Posterior vena cava (tissue), 2 donors: ENCODE measurements around the gene EZR. TPM values are rescaled to one million over a fixed set of nuclear protein-coding genes. Genes with fewer than 3 reads are reported as not detected.
"Not testable (repeated sequence)": the region's sequence is repeated elsewhere in the genome, so short reads cannot be mapped to it uniquely, and the experiment has no call there.

Experiments
- DNase-seq: peaks from one replicate; pipeline ENCODE4 v3.0.0-alpha.2; 2020; ENCODE audit warnings: low spot score
- intact Hi-C, 2 donors: fragments of 100-400 bp; cut with DNase I; formaldehyde crosslinking; loops; one replicate each; pipeline versions ENCODE4 v1.14.1 to v1.14.2; 2022 to 2023
- total RNA-seq, 2 donors: library from RNA; stranded (reverse); fragmentation: NEBNext Ultra II Directional; extraction: Animal tissue kit (Norgen Biotek cat#: 25700); gene quantifications; one replicate each; pipeline ENCODE4 v1.2.1, GENCODE V29; 2021
- donor health status: DM: yes; HTN: yes; CAD: no.
- donor health status: DM: yes; HTN: yes; CAD: no.

EZR gene
- total RNA-seq, 2 donors from 2014 or later: 65.1 to 71.7 TPM

- DNase-seq: no peak
- intact Hi-C loops: no loop called here
Observed at GRCh38 chr6:158847012-158847529, 27.9 kb upstream of the EZR start.

GRCh38 chr6:158843751-158844683 lies 24.8 kb upstream of the EZR start:
- intact Hi-C loops: no loop called here
- DNase-seq: no peak

GRCh38 chr6:158841358-158841757 lies 22.2 kb upstream of the EZR start:
- intact Hi-C loops: no loop called here
- no peak for DNase-seq

- DNase-seq: no peak
- intact Hi-C loops: no loop called here
Observed at GRCh38 chr6:158840465-158840864, 21.3 kb upstream of the EZR start.

- DNase-seq: no peak
Observed at GRCh38 chr6:158839796-158840195, 20.6 kb upstream of the EZR start.

GRCh38 chr6:158838790-158839189 lies 19.6 kb upstream of the EZR start:
- intact Hi-C loops, DNase-seq: not testable (repeated sequence)

More at GRCh38 chr6:158839796-158840195, 20.6 kb upstream of the EZR start:
- intact Hi-C loops: no loop called here

GRCh38 chr6:158837684-158838625 lies 18.8 kb upstream of the EZR start:
- intact Hi-C loops: no loop called here
- DNase-seq: no peak

- intact Hi-C loops: no loop called here
- no peak for DNase-seq
Observed at GRCh38 chr6:158836625-158837311, 17.6 kb upstream of the EZR start.

- DNase-seq: no peak
- intact Hi-C loops: no loop called here
Observed at GRCh38 chr6:158835616-158836221, 16.6 kb upstream of the EZR start.

- intact Hi-C loops: no loop called here
- DNase-seq: no peak
Observed at GRCh38 chr6:158834675-158835385, 15.7 kb upstream of the EZR start.

GRCh38 chr6:158832807-158833206 lies 13.6 kb upstream of the EZR start:
- intact Hi-C loops, DNase-seq: not testable (repeated sequence)

GRCh38 chr6:158832026-158832425 lies 12.9 kb upstream of the EZR start:
- intact Hi-C loops: no loop called here
- no peak for DNase-seq

GRCh38 chr6:158831571-158831970 lies 12.4 kb upstream of the EZR start:
- DNase-seq: no peak
- intact Hi-C loops: no loop called here

GRCh38 chr6:158830736-158831135 lies 11.6 kb upstream of the EZR start:
- intact Hi-C loops: loop anchor here in 1 of 2 donors (1.0 kb wide), 1 partner anchor 29 kb away; no protein-coding TSS in a partner anchor
- no peak for DNase-seq

GRCh38 chr6:158828807-158829206 lies 9.6 kb upstream of the EZR start:
- intact Hi-C loops: no loop called here
- no peak for DNase-seq

- intact Hi-C loops: no loop called here
- DNase-seq: no peak
Observed at GRCh38 chr6:158826819-158827501, 7.8 kb upstream of the EZR start.

- intact Hi-C loops: no loop called here
- no peak for DNase-seq
Observed at GRCh38 chr6:158825951-158826306, 6.8 kb upstream of the EZR start.
